Esophagus (tissue), 2 donors: ENCODE measurements around the gene ATP1B2. TPM values are rescaled to one million over a fixed set of nuclear protein-coding genes. Genes with fewer than 3 reads are reported as not detected.

Source experiments
- H3K27ac ChIP-seq, 2 donors: one replicate each; pipeline ENCODE4 v1.5.1; 2013; ENCODE audit warnings: low read depth in 2 of 2, mild to moderate bottlenecking in 2 of 2, inconsistent platforms in 1 of 2, low read length in 1 of 2, moderate library complexity in 1 of 2
- H3K27me3 ChIP-seq, 2 donors: one replicate each; pipeline ENCODE4 v1.6.1; 2013; ENCODE audit warnings: low read length in 2 of 2, control low read depth in 1 of 2, mild to moderate bottlenecking in 1 of 2; ENCODE audit not compliant: insufficient read depth in 2 of 2, control insufficient read depth in 1 of 2
- H3K36me3 ChIP-seq, 2 donors: one replicate each; pipeline ENCODE4 v1.6.1; 2013; ENCODE audit warnings: low read length in 1 of 2; ENCODE audit not compliant: control insufficient read depth in 2 of 2, insufficient read depth in 2 of 2
- H3K4me1 ChIP-seq, 2 donors: one replicate each; pipeline ENCODE4 v1.6.1; 2013; ENCODE audit warnings: low read length in 1 of 2; ENCODE audit not compliant: control insufficient read depth in 2 of 2, insufficient read depth in 2 of 2
- H3K4me3 ChIP-seq, 2 donors: one replicate each; pipeline ENCODE4 v1.5.1; 2013; ENCODE audit warnings: low read length in 2 of 2, mild to moderate bottlenecking in 2 of 2, low read depth in 1 of 2, moderate library complexity in 1 of 2
- H3K9me3 ChIP-seq, 2 donors: one replicate each; pipeline ENCODE4 v1.6.1; 2013; ENCODE audit warnings: mild to moderate bottlenecking in 2 of 2, low read depth in 1 of 2, low read length in 1 of 2, moderate library complexity in 1 of 2; ENCODE audit not compliant: control insufficient read depth in 2 of 2, insufficient read depth in 1 of 2
- WGBS, 2 donors: extraction: QIAGEN DNeasy Blood & Tissue Kit; methylation state at CpG; one replicate each; pipeline ENCODE4 v1.1.7; 2013; 5-methylcytosine and 5-hydroxymethylcytosine counted together
- polyA plus RNA-seq, 2 donors: library from polyadenylated mRNA; stranded (reverse); fragments of 200-250 nt; gene quantifications; one replicate each; pipeline ENCODE4 v1.2.3, GENCODE V29; 2013
- donor health status: healthy with polysubstance abuse.
- donor health status: Bipolar disorder and iron deficiency.

The ATP1B2 gene
- polyA plus RNA-seq, 2 donors, result 0.24 to 0.51 TPM

GRCh38 chr17:7705269-7706255 is 54.8 kb downstream of the ATP1B2 start:
- H3K9me3 ChIP-seq, result no peaks in the 10 kb centered on the region
- peaks cover 0 to 5% of the 10 kb centered on the region in 2 donors for H3K27me3 ChIP-seq
- 3 to 5% methylated on average over 46 to 50 of the region's 50 CpGs for WGBS, 2 donors
- peaks cover 8 to 10% of the 10 kb centered on the region in 2 donors for H3K36me3 ChIP-seq
- no peak overlapping the region for H3K27ac ChIP-seq
- H3K4me3 ChIP-seq, result peak overlapping the region; percentile 17 to 31
- H3K4me1 ChIP-seq, result peaks cover 2 to 9% of the 10 kb centered on the region in 2 donors

- WGBS, 2 donors, result 83 to 94% methylated on average over 3 of the region's 3 CpGs
- no peak overlapping the region for H3K4me3 ChIP-seq
- H3K36me3 ChIP-seq, result peaks cover 3 to 4% of the 10 kb centered on the region in 2 donors
- H3K9me3 ChIP-seq, result no peaks in the 10 kb centered on the region
- peaks cover 2 to 9% of the 10 kb centered on the region in 2 donors for H3K4me1 ChIP-seq
- no peak overlapping the region for H3K27ac ChIP-seq
- peaks cover 0 to 5% of the 10 kb centered on the region in 2 donors for H3K27me3 ChIP-seq
These were observed 56.1 kb downstream of the ATP1B2 start for GRCh38 chr17:7706631-7707354.

Other genes with a start within 250 kb of the ATP1B2 start
- 100 to 1,000 TPM; 105 to 158 TPM for gene TMEM256, start 246.8 kb upstream of the ATP1B2 start, polyA plus RNA-seq
- gene NLGN2, start 243.1 kb upstream of the ATP1B2 start, polyA plus RNA-seq, result 1 to 10 TPM; 4.2 to 5.5 TPM
- not detected for gene SPEM1, start 230.6 kb upstream of the ATP1B2 start, polyA plus RNA-seq
- not detected for gene SPEM2, start 225.3 kb upstream of the ATP1B2 start, polyA plus RNA-seq
- not detected for gene SPEM3, start 222.1 kb upstream of the ATP1B2 start, polyA plus RNA-seq
- gene TMEM102, start 215.5 kb upstream of the ATP1B2 start, polyA plus RNA-seq, result 1 to 10 TPM; 6.8 to 9.8 TPM
- 10 to 100 TPM in 1 of 2 donors, 1 to 10 TPM in 1; 5.6 to 16.5 TPM for gene FGF11, start 211.4 kb upstream of the ATP1B2 start, polyA plus RNA-seq
- gene CHRNB1, start 205.9 kb upstream of the ATP1B2 start, polyA plus RNA-seq, result 1 to 10 TPM; 7.0 to 7.4 TPM
- 10 to 100 TPM; 15.5 to 19.1 TPM for gene ZBTB4, start 171.3 kb upstream of the ATP1B2 start, polyA plus RNA-seq
- gene SLC35G6, start 169.5 kb upstream of the ATP1B2 start, polyA plus RNA-seq, result under 1 TPM in 1 of 2 donors, not detected in 1; 0.01 TPM
- gene POLR2A, start 166.6 kb upstream of the ATP1B2 start, polyA plus RNA-seq, result 10 to 100 TPM; 33.8 to 56.6 TPM
- 10 to 100 TPM in 1 of 2 donors, 1 to 10 TPM in 1; 8.0 to 13.0 TPM for gene TNFSF12, start 101.9 kb upstream of the ATP1B2 start, polyA plus RNA-seq
- gene TNFSF13, start 92.2 kb upstream of the ATP1B2 start, polyA plus RNA-seq, result 1 to 10 TPM; 5.4 to 5.6 TPM
- gene SENP3, start 89.0 kb upstream of the ATP1B2 start, polyA plus RNA-seq, result 10 to 100 TPM; 21.6 to 33.6 TPM
- 10 to 100 TPM; 30.5 to 62.4 TPM for gene CD68, start 71.3 kb upstream of the ATP1B2 start, polyA plus RNA-seq
- gene MPDU1, start 67.1 kb upstream of the ATP1B2 start, polyA plus RNA-seq, result 10 to 100 TPM; 56.9 to 60.0 TPM
- gene SOX15, start 60.8 kb upstream of the ATP1B2 start, polyA plus RNA-seq, result 10 to 100 TPM; 73.3 to 94.3 TPM
- gene FXR2, start 36.0 kb upstream of the ATP1B2 start, polyA plus RNA-seq, result 10 to 100 TPM; 14.7 to 19.0 TPM
- gene SAT2, start 23.1 kb upstream of the ATP1B2 start, polyA plus RNA-seq, result 10 to 100 TPM; 54.0 to 61.2 TPM
- gene SHBG, start 20.8 kb upstream of the ATP1B2 start, polyA plus RNA-seq, result under 1 TPM in 1 of 2 donors, not detected in 1; 0.14 TPM
- gene TP53, start 36.6 kb downstream of the ATP1B2 start, polyA plus RNA-seq, result 10 to 100 TPM; 20.5 to 22.3 TPM
- 10 to 100 TPM in 1 of 2 donors, 1 to 10 TPM in 1; 5.5 to 13.3 TPM for gene WRAP53, start 37.6 kb downstream of the ATP1B2 start, polyA plus RNA-seq
- 1 to 10 TPM in 1 of 2 donors, under 1 TPM in 1; 0.67 to 1.3 TPM for gene EFNB3, start 54.3 kb downstream of the ATP1B2 start, polyA plus RNA-seq
- under 1 TPM; 0.06 to 0.10 TPM for gene DNAH2, start 66.8 kb downstream of the ATP1B2 start, polyA plus RNA-seq
- 1 to 10 TPM; 5.2 to 9.0 TPM for gene KDM6B, start 183.3 kb downstream of the ATP1B2 start, polyA plus RNA-seq
- gene TMEM88, start 204.1 kb downstream of the ATP1B2 start, polyA plus RNA-seq, result 1 to 10 TPM; 8.7 to 9.7 TPM
- 100 to 1,000 TPM; 108 to 122 TPM for gene NAA38, start 206.6 kb downstream of the ATP1B2 start, polyA plus RNA-seq
- 1 to 10 TPM; 4.7 to 6.3 TPM for gene CYB5D1, start 207.1 kb downstream of the ATP1B2 start, polyA plus RNA-seq
- gene CHD3, start 237.9 kb downstream of the ATP1B2 start, polyA plus RNA-seq, result 10 to 100 TPM; 37.2 to 78.7 TPM